ENCODE data around the gene RAD51AP2.

Gene RAD51AP2

DNA sequence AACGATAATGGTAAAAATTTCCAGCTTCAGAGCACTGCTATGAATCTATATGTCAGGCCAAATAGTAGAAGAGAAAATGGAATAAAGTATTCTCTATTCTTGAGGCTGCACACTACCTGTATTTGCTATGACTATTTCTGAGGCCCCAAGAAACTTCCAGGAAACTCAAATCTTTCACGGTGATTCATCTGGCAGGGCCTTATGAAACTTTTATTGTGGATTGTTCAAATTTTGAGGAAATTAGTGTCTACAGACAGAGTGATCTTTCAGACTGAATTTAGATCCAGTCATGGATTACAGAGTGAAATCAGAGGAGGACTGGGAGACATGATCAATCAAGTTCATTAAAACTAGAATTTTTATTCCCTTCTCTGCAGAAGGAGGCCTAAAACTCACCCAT lies 18.2 kb upstream of the RAD51AP2 start:
- TF ChIP-seq, protein P1, sequence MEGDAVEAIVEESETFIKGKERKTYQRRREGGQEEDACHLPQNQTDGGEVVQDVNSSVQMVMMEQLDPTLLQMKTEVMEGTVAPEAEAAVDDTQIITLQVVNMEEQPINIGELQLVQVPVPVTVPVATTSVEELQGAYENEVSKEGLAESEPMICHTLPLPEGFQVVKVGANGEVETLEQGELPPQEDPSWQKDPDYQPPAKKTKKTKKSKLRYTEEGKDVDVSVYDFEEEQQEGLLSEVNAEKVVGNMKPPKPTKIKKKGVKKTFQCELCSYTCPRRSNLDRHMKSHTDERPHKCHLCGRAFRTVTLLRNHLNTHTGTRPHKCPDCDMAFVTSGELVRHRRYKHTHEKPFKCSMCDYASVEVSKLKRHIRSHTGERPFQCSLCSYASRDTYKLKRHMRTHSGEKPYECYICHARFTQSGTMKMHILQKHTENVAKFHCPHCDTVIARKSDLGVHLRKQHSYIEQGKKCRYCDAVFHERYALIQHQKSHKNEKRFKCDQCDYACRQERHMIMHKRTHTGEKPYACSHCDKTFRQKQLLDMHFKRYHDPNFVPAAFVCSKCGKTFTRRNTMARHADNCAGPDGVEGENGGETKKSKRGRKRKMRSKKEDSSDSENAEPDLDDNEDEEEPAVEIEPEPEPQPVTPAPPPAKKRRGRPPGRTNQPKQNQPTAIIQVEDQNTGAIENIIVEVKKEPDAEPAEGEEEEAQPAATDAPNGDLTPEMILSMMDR (IDR thresholded peaks at IDR 0.05; ENCODE audit: low read depth, low read length): no peak
- DNase-seq (ENCODE audit: extremely low read depth, low read depth): no peak

DNA sequence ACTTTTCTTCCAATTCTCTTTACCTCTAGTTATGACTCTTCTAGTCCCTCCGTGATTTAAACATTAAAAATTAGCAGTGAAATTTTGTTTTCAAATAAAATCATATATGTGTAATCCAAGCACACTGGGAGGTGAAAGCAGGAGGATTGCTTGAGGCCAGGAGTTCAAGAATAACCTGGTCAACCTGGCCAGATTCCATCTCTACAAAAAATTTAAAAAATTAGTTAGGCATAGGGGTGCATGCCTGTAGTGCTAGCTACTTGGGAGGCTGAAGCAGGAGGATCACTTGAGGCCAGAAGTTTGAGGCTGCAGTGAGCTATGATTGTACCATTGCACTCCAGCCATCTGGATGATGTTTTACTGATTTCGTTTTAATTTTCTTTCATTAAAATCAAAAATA lies 15.3 kb upstream of the RAD51AP2 start:
- DNase-seq (ENCODE audit: extremely low read depth, low read depth): no peak
- TF ChIP-seq, protein P1 (IDR thresholded peaks at IDR 0.05; ENCODE audit: low read depth, low read length): no peak

DNA sequence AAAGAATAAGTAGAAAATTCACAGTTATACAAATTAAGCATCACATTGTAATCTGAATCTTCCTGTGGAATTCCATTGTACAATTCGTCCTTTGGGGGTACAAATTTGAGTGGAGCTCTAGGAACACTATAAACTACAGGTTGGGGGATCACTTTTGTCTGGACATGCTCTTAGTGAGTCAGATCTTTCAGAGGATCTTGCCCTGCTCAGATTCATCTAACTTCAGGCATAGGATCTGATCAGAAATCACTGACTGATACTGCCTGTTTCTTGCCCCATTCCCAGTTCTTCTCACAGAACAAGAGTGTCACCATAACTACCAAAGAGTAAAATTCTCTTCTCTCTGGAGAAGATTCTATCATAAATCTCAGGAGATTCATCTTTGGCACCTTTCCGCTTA lies 11.5 kb upstream of the RAD51AP2 start:
- TF ChIP-seq, protein P1 (IDR thresholded peaks at IDR 0.05; ENCODE audit: low read depth, low read length): no peak
- DNase-seq (ENCODE audit: extremely low read depth, low read depth): no peak

DNA sequence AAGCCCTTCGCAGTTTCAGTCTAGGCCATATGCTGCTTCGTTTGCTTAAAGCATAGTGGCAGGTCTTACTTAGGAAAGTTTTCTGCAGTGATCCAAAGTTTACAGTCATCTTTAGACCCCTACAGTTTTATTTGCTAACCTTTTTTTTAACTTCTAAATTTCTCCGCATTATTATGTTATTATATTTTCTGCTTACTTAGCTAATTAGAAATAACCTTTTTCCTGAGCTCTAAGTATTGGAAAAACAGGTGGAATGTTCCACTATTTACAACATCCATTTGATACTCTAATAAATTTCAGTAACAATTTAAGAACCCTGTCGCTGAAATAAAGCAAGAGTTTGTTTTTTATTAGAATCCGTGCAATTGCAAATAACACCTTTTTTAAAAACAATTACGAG lies 4.1 kb upstream of the RAD51AP2 start:
- TF ChIP-seq, protein P1 (IDR thresholded peaks at IDR 0.05; ENCODE audit: low read depth, low read length): no peak
- no peak for DNase-seq (ENCODE audit: extremely low read depth, low read depth)

DNA sequence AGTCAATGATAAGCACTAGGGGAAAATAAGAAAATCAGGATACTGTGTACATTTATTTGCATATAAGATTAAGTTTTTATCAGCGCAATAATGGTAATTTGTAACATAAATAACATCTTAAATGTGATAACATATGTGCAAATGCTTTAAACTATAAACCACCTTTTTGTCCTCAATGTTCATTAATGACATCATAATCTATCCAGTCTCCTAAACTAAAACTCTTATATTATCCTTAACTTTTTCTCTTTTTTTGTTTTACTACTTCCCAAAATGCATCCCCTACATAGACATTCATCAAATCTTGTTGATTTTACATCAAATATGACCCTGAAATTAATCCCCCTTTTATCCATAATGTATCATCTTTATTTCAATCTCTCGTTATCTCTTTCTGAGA lies 3.4 kb upstream of the RAD51AP2 start:
- TF ChIP-seq, protein P1 (IDR thresholded peaks at IDR 0.05; ENCODE audit: low read depth, low read length): no peak
- no peak for DNase-seq (ENCODE audit: extremely low read depth, low read depth)

DNA sequence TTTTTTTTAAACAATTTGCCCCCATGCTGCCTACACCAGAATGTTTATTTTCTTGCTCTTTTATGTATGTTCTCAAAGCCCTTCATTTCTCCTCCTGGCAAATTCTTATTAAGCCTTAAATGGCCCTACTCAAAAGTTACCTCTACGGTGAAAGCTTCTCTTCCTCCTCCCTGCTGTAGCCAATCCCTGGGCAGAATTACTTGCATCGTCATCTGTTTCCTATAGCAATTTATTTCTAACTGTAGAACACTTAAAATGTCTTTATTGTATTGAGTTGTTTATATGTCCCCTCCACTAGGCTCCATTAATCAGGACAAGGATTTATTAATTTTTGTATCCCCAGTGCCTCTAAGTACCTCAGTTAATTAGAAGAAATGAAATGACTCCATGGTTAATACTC lies 2.5 kb upstream of the RAD51AP2 start:
- TF ChIP-seq, protein P1 (IDR thresholded peaks at IDR 0.05; ENCODE audit: low read depth, low read length): no peak
- no peak for DNase-seq (ENCODE audit: extremely low read depth, low read depth)

DNA sequence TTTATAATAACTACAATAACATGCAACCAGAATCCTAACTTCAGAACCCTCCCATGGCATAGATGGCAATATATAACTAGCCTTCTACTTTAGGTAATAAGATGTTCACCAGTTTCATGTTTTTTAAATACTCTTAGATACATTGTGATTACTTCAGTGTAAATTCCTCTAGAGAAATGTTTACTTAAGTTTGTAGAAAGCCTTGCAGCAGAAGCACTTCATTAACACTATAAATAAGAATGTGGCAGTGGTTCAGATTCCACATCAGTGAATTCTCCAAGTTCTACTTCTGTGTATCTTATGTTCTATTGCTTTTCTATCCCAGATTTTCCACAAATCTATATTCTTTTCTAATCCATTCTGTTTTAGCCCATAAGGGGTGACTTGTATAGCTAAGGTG lies 1.2 kb upstream of the RAD51AP2 start:
- TF ChIP-seq, protein P1 (IDR thresholded peaks at IDR 0.05; ENCODE audit: low read depth, low read length): no peak
- no peak for DNase-seq (ENCODE audit: extremely low read depth, low read depth)

All from AG09319 (cell line).